ENCODE measurements around the gene ERMARD. TPM values are rescaled to one million over a fixed set of nuclear protein-coding genes. Genes with fewer than 3 reads are reported as not detected.

The ERMARD gene
- total RNA-seq, 4 donors from 2014 or later, result 18.7 to 32.0 (median 27.6) TPM

DNA sequence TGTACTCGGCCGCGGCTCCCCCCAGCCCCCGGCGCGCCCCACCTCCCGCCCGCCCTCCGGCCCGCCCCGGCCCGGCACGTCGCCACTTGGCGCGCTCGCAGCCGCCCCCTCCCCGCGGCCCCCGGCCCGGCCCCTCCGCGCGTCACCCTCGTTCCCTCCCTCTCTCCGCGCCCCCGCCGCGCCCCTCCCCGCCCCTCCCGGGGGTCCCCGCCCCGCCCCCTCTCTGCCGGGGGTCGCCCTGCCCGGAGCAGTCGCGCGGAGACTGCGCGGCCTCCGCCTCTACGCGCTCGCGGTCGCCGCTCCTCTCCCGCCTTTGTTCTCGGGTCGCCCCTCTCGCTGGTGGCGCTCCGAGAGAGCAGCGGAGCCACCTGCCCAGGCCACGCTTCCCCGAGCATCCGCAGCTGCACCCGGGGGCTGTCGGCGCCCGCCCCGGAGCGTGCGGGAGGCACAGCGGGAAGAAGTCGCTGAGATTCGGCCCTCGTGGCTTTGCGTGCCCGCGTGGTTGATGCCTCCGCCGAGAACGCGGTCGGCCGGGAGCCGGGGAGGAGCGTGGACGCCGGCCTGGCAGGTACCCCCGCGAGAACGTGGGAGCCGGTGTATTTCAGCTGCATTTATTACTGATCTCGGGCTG, 26.8 kb upstream of the ERMARD start, which contains the start of gene PHF10:
PHF10 (minus strand) TSS at position 7 of the 631 bp plus-strand sequence. CDS start 569 bp downstream, outside the sequence.
- no peak for TF ChIP-seq CTCF (IDR thresholded peaks at IDR 0.05; ENCODE audit: low read depth)

DNA sequence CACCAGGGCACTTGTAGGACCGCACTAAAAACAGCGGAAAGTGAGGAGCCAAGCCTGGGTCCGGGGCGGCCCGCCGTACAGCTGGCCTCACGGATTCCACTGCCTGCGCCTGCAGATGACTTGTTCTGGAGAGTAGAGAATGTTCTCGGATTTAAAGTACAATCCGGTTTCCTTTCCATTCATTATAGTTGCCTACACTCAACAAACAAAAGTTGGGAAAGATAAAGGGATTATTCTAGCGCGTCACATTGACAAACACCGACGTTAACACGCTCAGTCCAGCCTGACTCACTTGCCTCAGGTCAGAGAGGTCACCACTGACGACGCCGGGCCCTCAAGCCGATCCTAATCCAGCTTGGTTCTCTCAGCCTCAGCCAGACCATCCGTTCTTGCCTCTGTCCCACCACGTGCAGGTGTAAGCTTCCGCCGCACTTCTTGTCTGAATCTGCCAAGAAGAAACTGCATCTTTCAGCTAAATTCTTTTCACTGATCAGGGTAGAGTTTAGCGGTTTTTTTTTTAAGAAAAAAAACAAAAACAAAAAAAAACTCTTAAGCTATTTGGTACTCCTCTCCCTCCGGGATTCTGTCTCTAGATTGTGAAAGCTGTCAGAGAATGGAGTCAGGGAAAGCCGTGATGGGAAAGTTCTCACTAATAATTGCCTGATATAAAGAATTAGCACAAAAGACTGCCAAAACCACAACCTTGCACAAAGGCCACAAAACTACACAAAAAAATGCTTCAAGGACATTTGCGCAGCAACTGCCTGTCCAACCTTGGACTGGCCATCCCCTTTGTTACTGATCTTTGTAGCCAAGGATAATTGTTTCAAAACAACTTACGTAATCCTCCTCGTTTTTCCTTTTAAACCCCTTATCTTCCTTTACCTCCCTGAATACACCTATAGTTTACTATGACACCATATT, 26.0 kb upstream of the ERMARD start:
- no peak for TF ChIP-seq CTCF (IDR thresholded peaks at IDR 0.05; ENCODE audit: low read depth)

DNA sequence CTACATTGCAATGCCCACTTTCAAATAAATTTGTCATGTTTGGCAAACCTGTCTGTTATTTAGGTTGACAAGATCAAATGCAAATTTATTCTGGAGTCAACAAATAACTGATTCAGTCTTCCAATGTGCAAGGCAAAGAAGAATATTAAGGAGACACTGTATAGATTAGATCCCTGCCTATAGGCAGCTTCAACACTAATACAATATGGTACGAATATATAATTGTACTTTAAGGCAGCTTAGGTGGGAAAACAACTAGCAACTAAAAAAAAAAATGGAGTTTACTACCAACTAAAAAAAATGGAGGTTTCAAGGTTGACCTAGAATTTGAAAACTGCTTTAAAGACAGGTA, 25.4 kb upstream of the ERMARD start:
- no peak for TF ChIP-seq CTCF (IDR thresholded peaks at IDR 0.05; ENCODE audit: low read depth)

- TF ChIP-seq CTCF (IDR thresholded peaks at IDR 0.05; ENCODE audit: low read depth), result no peak
Observed at GRCh38 chr6:169726963-169727362, 24.5 kb upstream of the ERMARD start.

GRCh38 chr6:169729961-169730360, 21.5 kb upstream of the ERMARD start:
- no peak for TF ChIP-seq CTCF (IDR thresholded peaks at IDR 0.05; ENCODE audit: low read depth)

GRCh38 chr6:169738204-169738975, 13.0 kb upstream of the ERMARD start:
- TF ChIP-seq CTCF (IDR thresholded peaks at IDR 0.05; ENCODE audit: low read depth), result no peak
